ENCODE data around the gene PLVAP.

PLVAP gene

DNA sequence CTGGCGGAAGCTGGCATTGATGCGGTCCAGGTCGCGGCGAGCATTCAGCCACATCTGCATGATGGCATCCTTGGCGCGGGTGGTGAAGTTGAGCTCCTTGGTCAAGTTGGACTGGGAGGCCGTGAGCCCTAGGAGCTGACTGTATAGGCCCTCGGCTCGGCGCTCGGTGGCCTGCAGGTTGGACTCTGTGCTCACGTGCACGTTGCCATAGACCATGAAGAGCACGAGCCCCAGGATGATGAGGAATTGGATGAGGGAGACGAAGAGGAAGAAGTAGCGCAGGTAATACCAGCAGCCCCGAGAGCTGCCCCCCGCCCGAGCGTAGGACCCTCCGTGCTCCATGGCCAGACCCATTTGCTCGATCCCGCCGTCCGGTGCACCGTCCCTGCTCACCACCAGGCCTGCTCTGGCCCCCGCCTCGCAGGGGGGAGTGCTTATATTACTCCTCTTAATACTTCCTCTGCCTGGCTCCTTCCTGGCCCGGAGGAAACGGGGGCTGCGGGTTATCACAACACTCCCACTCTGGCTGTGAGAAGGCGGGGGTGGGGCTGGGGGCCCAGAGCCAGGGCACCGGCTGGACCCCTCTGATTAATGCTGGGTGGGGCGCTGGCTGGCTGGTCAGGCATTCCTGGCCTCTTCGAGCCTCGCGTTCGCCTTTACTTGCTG is at the start of gene PLVAP:
PLVAP (minus strand) TSS at position 408 of the 666 bp plus-strand sequence; CDS start at position 354, 54 bp downstream.
- no peak for DNase-seq

- DNase-seq, result no peak
Observed at GRCh38 chr19:17424743-17425365, 47.7 kb upstream of the PLVAP start.

DNA sequence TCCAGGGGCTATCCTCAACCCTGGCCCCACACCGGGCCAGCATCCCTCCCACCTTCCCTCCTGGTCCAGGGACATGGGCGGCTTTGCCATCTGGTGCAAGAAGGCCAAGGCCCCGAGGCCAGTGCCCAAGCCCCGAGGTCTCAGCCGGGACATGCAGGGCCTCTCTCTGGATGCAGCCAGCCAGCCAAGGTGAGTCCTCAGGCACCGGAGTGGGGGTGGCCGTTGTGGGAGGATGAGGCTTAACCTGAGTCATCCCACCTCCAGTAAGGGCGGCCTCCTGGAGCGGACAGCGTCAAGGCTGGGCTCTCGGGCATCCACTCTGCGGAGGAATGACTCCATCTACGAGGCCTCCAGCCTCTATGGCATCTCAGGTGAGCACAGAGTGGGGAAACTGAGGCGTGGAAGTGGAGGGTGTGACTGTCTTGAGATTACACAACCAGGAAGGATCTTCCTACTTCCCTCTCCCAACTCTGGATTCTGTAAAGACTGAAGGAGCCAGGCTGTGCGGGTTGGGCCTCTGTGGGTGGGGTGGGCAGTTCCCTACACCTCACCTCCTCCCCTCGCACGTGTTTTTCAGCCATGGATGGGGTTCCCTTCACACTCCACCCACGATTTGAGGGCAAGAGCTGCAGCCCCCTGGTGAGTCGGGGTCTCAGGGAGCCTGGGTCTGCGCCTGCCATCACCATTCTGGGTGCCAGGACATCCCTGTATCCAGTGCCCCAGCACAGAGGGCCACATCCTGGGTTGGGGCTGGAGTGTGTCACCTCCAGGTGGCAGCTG is 46.5 kb upstream of the PLVAP start:
- no peak for DNase-seq

DNA sequence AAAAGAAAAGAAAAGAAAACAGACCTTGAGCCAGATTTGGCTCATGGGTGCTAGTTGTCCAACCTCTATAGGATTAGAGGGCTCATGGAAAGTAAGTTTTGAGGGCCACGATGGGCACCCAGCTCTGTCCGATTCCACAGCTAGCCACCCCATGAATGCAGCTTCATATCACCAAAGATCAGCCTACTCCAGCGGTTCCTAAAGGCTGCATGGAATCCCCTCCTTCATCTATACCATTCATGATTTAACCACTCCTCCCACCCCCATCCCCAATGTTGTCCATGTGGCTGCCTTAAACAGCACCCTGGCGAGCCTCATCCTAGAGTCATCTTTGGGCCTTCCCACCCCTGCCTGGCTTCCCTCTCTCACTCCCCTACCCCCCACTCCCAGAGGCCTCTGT is 44.8 kb upstream of the PLVAP start:
- DNase-seq, result no peak

DNA sequence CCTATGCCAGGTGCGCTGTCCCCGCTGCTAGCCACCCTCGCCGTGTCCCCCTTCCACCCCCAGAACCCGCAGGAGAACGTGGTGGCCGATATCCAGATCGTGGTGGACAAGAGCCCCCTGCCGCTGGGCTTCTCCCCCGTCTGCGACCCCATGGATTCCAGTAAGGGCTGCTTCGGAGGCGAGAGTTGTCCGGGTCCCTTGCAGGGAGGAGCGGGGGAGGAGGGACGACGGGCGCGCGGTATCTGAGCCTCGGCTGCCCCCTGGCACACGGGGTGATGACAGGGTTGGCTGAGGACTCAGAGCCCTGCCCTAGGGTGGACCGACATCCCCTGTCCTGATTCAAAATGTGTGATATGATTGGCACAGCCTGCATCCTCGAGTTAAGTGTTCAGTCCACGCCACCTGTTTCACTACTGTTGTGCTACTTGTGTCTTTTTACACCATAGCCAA is 43.4 kb upstream of the PLVAP start:
- DNase-seq, result no peak

DNA sequence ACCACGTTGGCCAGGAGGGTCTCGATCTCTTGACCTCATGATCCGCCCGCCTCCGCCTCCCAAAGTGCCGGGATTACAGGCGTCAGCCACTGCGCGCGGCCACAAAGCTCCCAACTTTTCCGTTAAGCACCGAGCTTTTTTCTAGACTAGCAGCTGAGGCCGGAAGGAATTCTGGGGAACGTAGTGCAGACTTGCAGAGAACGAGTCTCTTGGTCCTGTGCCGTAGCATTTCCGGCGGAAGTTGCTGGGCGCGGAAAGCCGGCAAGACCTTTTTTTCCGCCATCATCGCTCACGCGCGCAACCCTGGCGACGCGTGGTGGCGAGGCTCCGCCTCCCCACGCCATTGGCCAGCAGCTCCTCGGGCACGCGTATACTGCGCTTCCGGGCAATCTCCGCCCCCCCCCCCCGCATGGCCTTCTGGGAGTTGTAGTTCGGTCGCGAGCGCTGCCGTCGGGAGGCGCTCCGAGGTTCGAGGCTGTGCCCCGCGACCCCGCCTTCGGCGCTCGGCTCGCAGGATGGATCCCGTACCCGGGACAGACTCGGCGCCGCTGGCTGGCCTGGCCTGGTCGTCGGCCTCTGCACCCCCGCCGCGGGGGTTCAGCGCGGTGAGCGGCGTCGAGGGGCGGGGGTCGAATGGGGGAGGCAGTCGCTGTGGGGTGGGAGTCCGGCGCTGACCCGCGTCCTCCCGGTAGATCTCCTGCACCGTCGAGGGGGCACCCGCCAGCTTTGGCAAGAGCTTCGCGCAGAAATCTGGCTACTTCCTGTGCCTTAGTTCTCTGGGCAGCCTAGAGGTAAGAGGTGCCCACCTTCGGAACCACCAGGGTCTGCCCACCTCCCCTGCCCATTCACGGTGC is 42.7 kb upstream of the PLVAP start, which contains the start of gene MVB12A:
MVB12A (plus strand) TSS at position 427 of the 854 bp plus-strand sequence; CDS start at position 516, 89 bp downstream.
- peak; percentile 76 for DNase-seq

DNA sequence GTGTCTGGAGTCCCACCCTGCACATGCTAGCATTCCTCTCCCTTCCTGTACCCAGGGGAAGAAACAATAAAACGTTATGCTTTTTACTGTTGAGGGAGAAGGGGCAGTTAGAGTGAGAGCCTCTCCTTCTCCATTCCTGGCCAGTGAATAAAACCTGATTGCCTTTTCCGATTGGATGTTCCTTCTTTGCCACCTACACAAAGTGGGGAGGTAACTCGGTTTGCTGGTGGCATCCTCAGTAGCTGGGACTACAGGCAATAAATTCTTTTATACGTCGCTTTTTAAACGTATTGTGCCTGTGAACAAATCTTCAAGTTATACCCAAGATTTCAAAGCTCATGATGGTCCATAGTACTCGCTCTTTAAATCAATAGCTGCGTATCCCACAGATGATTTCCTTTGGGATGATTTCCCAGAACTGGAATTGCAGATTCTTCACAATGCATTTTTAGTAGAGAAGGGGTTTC is 42.0 kb upstream of the PLVAP start:
- no peak for DNase-seq

DNA sequence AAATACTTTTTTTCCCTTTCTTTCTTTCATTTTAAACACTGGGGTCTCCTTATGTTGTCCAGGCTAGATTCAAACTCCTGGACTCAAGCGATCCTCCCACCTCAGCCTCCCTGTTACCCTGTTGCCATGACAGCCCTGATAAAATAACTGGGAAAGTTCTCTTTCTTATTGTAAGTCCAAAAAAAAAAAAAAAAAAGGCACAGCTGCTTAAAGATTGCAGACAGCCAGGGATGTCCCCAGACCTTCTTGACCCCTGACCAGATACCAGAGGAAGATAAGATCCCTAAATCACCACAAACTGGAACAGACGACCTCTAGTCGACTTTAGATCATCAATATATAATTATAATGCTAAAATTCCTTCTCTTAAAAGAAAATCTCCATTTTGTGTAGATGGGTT is 41.6 kb upstream of the PLVAP start:
- no peak for DNase-seq

- DNase-seq, result no peak
Observed at GRCh38 chr19:17415121-17415520, 38.0 kb upstream of the PLVAP start.

GRCh38 chr19:17414097-17414496 is 37.0 kb upstream of the PLVAP start:
- DNase-seq, result no peak

DNA sequence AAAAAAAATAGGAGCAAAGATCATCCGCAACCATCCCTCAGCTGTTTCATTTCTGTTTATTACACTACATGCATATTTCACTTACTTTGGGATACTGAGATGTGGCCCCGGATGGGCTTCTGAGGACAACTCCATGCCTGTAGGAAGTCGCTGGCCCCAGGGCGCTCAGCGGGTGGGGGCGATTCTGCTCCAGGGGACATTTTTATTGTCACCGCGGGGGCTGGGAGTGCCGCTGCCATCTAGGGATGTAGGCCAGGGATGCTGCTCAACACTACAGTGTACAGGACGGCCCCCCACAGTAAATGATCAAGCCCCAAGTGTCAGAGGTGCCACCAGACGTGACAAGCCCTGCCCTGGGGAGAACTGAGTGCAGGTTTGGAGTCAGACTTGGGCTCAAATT is 34.7 kb upstream of the PLVAP start:
- DNase-seq, result no peak

- no peak for DNase-seq
Observed at GRCh38 chr19:17409990-17410389, 32.8 kb upstream of the PLVAP start.

DNA sequence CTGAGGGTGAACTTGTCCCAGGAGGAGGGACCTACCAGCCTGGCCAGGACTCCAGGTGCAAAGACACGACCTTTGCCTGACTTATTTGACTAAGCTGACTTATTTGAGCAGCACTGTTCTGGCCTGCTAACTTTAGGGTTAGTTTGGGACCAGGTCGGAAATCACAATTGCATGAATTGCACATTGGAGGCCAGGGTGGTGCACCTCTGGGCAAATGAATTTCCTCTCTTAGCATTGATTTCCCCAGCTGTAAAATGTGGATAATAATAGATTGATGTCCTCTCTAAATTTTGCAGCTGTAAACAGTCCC is 29.7 kb upstream of the PLVAP start:
- DNase-seq, result no peak

DNA sequence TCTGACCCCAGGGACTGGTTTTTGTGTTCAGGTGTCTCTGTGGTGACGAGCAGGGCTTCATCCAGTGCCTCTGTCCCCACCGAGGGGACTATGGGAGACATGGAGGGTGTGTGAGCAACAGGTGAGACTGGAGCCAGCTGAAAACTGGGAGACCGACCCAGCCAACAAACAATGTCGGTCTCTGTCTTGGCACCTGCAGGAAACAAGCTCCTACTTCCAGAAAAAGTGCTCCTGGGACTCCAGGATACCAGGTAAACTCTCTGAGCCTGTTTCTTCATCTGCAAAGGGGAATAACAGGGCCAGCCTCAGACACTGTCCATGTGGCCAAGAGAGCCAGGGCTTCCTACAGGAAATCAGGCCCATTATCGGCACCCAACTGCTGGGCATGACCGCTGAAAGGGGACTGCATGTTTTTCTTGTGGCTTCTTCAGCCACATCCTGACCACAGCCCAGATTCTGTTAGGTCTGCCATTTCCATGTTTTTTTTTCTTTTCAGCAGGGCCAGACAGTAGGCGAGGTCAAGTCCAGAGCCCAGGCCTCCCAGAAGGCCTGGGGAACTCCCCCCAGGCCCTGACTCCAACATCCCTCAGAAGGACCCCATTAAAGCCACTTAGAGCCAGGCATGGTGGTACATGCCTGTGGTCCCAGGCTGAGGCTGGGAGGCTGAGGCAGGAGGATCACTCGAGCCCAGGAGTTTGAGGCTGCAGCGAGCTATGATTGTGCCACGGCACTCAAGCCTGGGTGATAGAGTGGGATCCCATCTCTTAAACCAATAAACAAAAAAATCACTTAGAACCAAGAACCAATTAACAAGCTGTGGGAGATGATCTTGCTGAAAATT is 29.1 kb upstream of the PLVAP start:
- no peak for DNase-seq

- peak; percentile 73 for DNase-seq
Observed at GRCh38 chr19:17405250-17406045, 28.3 kb upstream of the PLVAP start, which contains the start of gene BST2. Gene BST2, minus strand, starts transcription at chr19:17405630. Its CDS starts 55 bp downstream, at chr19:17405575.

- no peak for DNase-seq
Observed at GRCh38 chr19:17404621-17405249, 27.6 kb upstream of the PLVAP start.

DNA sequence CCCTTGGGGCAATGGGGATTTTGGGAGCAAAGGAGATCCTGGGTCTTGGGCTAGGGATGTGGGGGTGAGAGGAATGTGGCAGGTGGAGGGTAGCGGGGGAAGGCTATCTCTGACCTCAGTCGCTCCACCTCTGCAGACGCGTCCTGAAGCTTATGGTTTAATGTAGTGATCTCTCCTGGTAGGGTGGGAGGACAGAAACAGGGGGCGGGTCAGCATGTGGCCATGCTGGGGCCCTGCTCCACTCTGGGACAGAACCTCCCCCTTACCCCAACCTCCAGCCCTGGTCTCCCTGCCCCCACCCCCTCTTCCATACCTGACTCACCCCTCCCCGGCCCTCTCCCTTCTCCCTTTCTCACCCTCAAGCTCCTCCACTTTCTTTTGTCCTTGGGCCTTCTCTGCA is 26.9 kb upstream of the PLVAP start:
- no peak for DNase-seq

GRCh38 chr19:17402982-17403855 is 26.1 kb upstream of the PLVAP start:
- no peak for DNase-seq

GRCh38 chr19:17401628-17402027 is 24.5 kb upstream of the PLVAP start:
- no peak for DNase-seq

Data from SIG-M5 (cell line).